ENCODE data around the gene NXPE1. TPM values are rescaled to one million over a fixed set of nuclear protein-coding genes. Genes with fewer than 3 reads are reported as not detected.

The NXPE1 gene
- polyA plus RNA-seq, 1 experiment = not detected

GRCh38 chr11:114556135-114556534 is 3.5 kb downstream of the NXPE1 start:
- ChIA-PET POLR2A (no interaction called here), CTCF (no interaction called here)
- no peaks in the 10 kb centered on the region for H3K27me3 ChIP-seq (ENCODE audit: control insufficient read depth, insufficient read depth, low read length)
- no peaks in the 10 kb centered on the region for H3K36me3 ChIP-seq (ENCODE audit: control insufficient read depth, insufficient read depth, low read length)
- TF ChIP-seq CTCF (IDR thresholded peaks at IDR 0.05; ENCODE audit: insufficient read depth, low read depth, low read length) = no peak
- H3K4me3 ChIP-seq (ENCODE audit: low read depth, low read length) = no peak overlapping the region
- DNase-seq (ENCODE audit: low read depth) = no peak

GRCh38 chr11:114553642-114554041 is 6.0 kb downstream of the NXPE1 start:
- CTCF ChIA-PET = no interaction called here
- Histone ChIP-seq H3K27me3 (ENCODE audit: control insufficient read depth, insufficient read depth, low read length) (no peaks in the 10 kb centered on the region), H3K4me3 (ENCODE audit: low read depth, low read length) (no peak overlapping the region), H3K36me3 (ENCODE audit: control insufficient read depth, insufficient read depth, low read length) (no peaks in the 10 kb centered on the region)
- no peak for DNase-seq (ENCODE audit: low read depth)
- POLR2A ChIA-PET = no interaction called here
- no peak for TF ChIP-seq CTCF (IDR thresholded peaks at IDR 0.05; ENCODE audit: insufficient read depth, low read depth, low read length)

GRCh38 chr11:114551060-114551459 is 8.6 kb downstream of the NXPE1 start:
- H3K4me3 ChIP-seq (ENCODE audit: low read depth, low read length) = no peak overlapping the region
- ChIA-PET POLR2A (no interaction called here), CTCF (no interaction called here)
- no peaks in the 10 kb centered on the region for H3K27me3 ChIP-seq (ENCODE audit: control insufficient read depth, insufficient read depth, low read length)
- TF ChIP-seq CTCF (IDR thresholded peaks at IDR 0.05; ENCODE audit: insufficient read depth, low read depth, low read length) = no peak
- no peak for DNase-seq (ENCODE audit: low read depth)
- H3K36me3 ChIP-seq (ENCODE audit: control insufficient read depth, insufficient read depth, low read length) = no peaks in the 10 kb centered on the region

GRCh38 chr11:114525682-114526081 is 34.0 kb downstream of the NXPE1 start:
- CTCF ChIA-PET = no interaction called here
- Histone ChIP-seq H3K36me3 (ENCODE audit: control insufficient read depth, insufficient read depth, low read length) (no peaks in the 10 kb centered on the region), H3K27me3 (ENCODE audit: control insufficient read depth, insufficient read depth, low read length) (no peaks in the 10 kb centered on the region), H3K4me3 (ENCODE audit: low read depth, low read length) (no peak overlapping the region)
- no peak for DNase-seq (ENCODE audit: low read depth)
- POLR2A ChIA-PET = no interaction called here
- TF ChIP-seq CTCF (IDR thresholded peaks at IDR 0.05; ENCODE audit: insufficient read depth, low read depth, low read length) = no peak

- Histone ChIP-seq H3K27me3 (ENCODE audit: control insufficient read depth, insufficient read depth, low read length) (no peaks in the 10 kb centered on the region), H3K4me3 (ENCODE audit: low read depth, low read length) (no peak overlapping the region), H3K36me3 (ENCODE audit: control insufficient read depth, insufficient read depth, low read length) (no peaks in the 10 kb centered on the region)
- no peak for TF ChIP-seq CTCF (IDR thresholded peaks at IDR 0.05; ENCODE audit: insufficient read depth, low read depth, low read length)
- ChIA-PET POLR2A (no interaction called here), CTCF (no interaction called here)
- DNase-seq (ENCODE audit: low read depth) = no peak
These were observed 35.6 kb downstream of the NXPE1 start for GRCh38 chr11:114524122-114524521.

Data from BJ (cell line).